A172 (cell line): Measurements from ENCODE around the gene UNG. TPM values are rescaled to one million over a fixed set of nuclear protein-coding genes. Genes with fewer than 3 reads are reported as not detected.
"Not testable (repeated sequence)": the region's sequence is repeated elsewhere in the genome, so short reads cannot be mapped to it uniquely, and the experiment has no call there.

Experiments used
- DNase-seq: peaks from one replicate; pipeline ENCODE4 v3.0.0-alpha.2; 2015; ENCODE audit warnings: low spot score
- total RNA-seq: library from RNA; depleted of rRNA; stranded (reverse); fragments of >200 nt; shearing (Covaris generic); gene quantifications from 2 replicates; pipeline ENCODE4 v1.2.3, GENCODE V29; 2014; rRNA removed

Gene UNG
- 60.1 and 112 TPM in 2 replicates for total RNA-seq

DNA sequence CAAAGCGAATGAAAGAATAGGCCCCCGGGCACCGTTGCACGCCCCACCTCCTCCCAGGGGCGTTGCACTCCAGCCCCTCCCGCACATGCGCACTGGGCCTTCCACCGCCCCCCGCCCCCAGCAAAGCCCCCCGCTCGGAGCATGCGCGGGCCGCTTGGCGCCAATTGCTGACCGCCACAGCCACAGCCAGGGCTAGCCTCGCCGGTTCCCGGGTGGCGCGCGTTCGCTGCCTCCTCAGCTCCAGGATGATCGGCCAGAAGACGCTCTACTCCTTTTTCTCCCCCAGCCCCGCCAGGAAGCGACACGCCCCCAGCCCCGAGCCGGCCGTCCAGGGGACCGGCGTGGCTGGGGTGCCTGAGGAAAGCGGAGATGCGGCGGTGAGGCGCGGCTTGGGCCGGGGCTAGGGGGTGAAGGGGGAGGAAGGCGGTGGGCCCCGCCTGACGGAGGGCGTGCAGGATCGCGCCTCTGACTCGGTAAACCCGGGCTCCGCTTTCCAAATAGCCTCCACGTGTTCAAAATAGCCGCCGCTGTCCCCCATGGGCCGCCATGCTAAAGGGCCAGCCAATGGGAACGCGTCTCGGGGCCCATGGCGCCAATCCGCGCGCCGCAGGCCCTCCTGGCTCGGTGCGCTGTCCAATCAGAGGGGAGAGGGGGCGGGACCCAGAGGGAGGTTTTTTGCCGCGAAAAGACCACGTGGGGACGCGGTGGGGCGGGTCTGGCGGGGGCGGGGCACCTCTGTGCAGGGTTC is at the start of gene UNG:
TSS of gene UNG (plus strand) at position 163 of the 748 bp plus-strand sequence. CDS start at position 246, 83 bp downstream.
- peak; percentile 86 for DNase-seq

DNA sequence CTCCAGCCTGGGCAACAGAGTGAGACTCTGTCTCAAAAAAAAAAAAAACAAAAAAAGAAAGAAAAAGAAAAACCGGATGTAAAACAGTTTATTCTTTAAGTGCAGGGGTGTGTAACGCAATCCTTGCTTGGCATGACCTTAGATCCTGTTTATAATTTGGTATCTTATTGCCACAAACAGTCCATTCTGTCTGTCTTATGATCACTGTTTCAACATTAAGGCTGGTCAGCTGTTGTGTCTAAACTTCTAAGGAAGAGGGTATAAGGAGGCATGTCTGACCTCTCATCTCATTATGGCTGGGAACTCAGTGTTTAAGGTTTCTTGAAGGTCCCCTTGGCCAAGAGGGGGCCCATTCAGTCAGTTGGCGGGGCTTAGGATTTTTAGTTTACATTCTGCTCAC is 48.7 kb upstream of the UNG start:
- not testable (repeated sequence) for DNase-seq

DNA sequence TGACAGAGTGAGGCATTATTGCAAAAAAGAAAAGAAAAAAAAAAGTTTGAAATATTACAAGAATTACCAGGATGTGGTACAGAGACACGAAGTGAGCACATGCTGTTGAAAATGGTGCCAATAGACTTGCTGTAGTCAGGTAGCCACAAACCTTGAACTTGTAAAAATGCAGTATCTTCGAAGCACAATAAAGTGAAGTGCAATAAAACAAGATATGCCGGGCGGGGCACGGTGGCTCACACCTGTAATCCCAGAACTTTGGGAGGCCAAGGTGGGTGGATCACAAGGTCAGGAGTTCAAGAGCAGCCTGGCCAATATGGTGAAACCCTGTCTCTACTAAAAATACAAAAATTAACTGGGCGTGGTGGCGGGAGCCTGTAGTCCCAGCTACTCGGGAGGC is 47.6 kb upstream of the UNG start:
- DNase-seq = not testable (repeated sequence)

DNA sequence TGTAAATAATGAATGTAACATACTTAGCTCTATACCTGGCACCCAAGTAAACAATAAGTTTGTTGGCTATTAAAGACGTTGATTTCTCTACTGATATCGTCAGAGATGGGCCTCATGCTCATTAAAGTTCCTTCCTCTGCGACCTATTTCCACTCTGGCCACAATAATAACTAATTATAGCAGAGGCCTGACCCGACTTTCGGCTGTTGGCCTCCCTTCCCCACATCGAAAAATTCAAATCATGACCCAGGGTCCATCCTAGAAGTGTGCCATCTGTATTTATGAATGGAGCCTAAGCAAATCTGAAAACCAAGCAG is 45.3 kb upstream of the UNG start:
- DNase-seq = no peak

DNA sequence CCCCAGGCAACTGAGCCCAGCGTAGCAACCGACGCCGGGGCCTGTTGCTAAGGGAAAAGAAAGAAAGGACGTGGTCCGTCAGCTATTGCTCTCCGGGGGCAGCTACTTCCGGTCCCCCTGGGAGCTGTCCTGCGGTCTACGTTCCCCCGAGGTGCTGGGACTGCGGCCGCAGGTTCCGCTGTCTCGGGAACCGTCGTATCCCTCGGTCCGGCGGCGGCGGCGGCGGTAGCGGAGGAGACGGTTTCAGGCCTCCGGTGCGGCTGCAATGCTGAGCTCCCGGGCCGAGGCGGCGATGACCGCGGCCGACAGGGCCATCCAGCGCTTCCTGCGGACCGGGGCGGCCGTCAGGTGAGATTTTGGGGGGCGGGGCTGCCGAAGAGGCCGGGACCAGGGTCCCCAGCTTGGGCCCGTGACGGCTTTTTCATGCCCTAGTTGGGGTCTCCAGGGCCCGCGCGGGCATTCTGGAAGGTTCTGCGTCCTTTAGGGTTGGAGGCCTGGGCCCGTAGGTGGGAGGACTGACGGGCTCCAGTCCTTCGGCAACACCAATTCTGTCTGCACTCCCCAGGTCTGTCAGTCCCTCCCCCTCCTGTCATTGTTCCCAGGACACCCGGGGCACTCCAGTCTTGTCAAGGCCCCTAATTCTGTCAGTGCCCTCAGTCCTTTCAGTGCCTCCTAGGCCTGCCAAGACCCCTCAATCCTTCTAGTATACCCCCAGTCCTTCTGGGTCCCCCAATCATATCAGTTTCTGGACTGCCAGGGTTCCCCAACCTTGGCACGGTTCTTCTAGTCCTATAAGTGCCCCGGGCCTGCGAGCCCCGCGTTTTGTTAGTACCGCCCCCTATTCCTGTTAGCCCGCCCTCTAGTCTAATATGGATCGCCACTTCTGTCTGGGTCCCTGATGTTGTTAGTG is 44.7 kb upstream of the UNG start, which contains the start of gene USP30:
TSS of gene USP30 (plus strand) at position 163 of the 910 bp plus-strand sequence. CDS start at position 266, 103 bp downstream.
- DNase-seq = peak; percentile 63

GRCh38 chr12:109053382-109054123 is 43.8 kb upstream of the UNG start:
- DNase-seq = no peak

DNA sequence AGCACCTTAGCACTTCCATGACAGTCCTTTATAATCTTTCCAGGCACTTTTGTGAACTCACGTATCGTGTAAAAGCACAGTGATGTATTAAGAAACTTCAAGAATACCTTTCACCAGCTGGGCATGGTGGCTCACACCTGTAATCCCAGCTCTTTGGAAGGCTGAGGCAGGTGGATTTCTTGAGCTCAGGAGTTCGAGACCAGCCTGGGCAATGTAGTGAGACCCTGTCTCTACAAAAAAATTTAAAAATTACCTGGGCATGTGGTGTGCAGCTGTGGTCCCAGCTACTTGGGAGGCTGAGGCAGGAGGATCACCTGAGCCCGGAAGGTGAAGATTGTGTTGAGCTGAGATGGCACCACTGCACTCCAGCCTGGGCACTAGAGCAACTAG is 43.3 kb upstream of the UNG start:
- not testable (repeated sequence) for DNase-seq

DNA sequence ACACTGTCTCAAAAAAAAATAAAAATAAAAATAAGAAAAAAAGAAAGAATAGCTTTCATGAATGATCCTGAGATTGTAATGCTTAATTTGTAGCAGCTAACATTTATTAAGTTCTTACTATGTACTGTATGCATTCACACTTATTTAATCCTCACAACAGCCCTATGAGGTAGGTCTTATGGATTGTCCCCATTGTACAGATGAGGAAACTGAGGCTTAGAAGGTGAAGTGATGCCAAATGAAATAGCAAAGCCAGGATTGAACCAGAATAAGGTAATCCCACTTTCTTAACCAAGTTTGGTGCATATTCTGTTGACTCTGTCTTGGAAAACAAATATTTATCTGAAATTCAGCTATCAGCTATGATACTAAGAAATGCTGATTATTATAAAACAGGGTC is 42.9 kb upstream of the UNG start:
- no peak for DNase-seq

- DNase-seq = no peak
Observed at GRCh38 chr12:109056891-109057290, 40.5 kb upstream of the UNG start.

- DNase-seq = no peak
Observed at GRCh38 chr12:109057376-109057775, 40.0 kb upstream of the UNG start.

- no peak for DNase-seq
Observed at GRCh38 chr12:109058773-109059172, 38.6 kb upstream of the UNG start.

GRCh38 chr12:109064143-109064542 is 33.3 kb upstream of the UNG start:
- no peak for DNase-seq

DNA sequence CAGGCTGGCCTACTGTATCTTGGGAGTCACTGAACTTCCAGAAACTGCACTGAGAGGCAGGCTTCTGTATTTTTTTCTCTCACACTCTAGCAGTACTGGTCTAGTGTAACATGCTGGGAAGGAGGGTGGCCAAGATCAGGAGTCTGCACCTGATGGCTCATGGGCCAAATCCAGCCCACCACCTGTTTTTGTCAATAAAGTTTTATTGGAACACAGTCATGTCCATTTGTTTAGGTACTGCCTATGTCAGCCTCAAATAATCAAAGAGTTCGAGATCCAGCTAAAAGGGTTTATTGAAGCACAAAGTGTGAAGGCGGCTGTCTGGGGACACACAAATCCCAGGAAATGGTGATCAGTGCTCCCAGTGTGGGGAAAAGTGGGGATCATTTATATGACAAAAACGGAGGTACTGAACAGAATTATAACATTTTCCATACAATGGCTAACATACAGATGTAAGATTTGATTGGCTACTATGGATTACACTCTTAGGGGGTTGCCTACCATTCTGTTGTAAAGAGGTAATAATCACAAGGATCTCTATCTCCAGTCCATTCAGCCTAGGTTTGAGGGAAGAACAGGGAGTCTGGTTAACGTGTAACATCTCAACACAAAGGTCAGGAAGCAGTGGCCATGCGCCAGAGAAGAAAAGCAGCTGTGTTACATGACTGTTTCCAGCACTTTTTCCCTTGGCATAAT is 32.1 kb upstream of the UNG start:
- DNase-seq = no peak

- no peak for DNase-seq
Observed at GRCh38 chr12:109065853-109066193, 31.6 kb upstream of the UNG start.

DNA sequence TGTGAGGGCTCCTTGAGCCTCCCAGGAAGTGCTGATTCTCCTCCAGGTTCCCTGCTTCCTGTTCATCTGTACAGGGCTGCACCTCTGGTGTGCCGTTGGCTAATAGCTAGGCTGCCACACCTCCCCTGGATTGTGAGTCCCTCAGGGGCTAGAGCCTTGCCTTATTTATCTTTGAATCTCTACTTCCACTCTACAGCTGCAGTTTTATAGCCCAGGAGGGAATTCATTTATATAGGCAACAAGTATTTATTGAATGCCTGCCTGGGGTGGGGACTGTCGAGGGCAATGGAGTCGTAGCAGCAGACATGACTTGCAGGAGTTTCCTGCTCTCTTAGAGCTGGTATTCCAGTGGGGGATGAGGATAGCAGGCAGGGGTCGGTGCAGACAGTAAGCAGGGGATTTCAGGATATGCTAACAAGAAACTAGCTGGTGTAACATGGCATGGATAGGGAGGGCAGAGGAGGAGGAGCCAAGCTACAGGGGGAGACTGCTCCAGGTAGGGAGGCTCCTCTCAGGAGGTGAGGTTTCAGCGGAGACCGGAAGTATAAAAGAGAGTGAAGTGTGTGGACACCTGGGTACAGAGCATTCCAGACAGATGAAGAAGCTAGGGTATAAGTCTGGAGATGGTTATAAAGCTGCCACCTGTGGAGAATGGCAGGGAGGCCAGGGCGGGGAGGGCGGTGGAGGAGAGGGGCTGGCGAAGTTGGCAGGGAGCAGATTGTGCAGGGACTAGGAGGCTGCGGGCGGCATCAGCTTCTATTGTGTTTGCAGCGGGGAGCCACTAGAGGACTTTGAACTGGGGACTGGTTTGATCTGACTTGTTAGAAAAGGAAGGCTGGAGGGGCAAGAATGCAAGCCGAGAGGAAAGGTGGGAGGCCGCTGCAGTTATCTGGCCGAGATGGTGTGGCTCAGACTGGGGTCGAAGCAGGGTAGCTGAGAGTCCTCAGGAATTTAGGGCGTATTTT is 27.8 kb upstream of the UNG start:
- no peak for DNase-seq

DNA sequence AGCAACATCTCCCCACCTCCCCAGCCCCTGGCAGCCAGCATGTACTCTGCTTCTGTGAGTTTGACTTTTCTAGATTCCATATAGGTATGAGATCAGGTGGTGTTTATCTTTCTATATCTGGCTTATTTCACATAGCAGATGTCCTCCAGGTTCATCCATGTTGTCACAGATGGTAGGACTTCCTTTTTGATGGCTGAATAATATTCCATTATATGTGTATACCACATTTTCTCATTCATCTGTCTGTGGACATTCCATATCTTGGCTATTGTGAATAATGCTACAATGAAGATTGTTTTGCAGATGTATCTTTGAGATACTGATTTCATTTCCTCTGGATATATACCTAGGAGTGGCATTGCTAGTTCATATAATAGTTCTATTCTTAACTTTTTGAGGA is 22.5 kb upstream of the UNG start:
- no peak for DNase-seq

DNA sequence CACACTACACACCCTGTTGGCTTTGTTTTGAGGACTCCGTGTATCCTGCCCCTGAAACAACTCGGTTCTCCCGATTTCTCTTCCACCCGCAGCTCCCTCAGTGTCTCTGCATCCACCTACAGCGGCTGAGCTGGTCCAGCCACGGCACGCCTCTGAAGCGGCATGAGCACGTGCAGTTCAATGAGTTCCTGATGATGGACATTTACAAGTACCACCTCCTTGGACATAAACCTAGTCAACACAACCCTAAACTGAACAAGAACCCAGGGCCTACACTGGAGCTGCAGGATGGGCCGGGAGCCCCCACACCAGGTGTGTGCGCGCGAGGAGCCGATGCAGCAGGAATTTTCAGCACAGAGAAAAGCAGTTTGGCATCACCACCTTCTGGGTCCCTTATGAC is 14.6 kb upstream of the UNG start:
- no peak for DNase-seq

DNA sequence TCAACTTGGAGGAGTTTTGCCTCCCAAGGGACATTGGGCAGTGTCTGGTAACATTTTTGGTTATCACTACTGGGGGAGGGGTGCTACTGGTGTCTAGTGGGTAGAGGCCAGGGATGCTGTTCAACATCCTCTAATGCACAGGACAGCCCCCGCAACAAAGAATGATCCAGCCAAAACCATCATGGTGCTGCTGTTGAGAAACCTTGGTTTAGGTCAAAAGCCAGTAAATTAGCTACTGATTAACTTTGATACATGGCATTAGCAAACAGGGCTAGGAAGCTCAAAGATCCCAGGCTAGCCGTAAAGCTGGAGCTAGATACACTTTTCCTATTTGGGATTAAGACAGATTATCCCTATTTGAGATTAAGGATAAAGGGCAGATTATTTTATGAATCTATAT is 13.0 kb upstream of the UNG start:
- no peak for DNase-seq

GRCh38 chr12:109085590-109085989 is 11.8 kb upstream of the UNG start:
- DNase-seq = no peak

- no peak for DNase-seq
Observed at GRCh38 chr12:109087250-109087649, 10.1 kb upstream of the UNG start.

DNA sequence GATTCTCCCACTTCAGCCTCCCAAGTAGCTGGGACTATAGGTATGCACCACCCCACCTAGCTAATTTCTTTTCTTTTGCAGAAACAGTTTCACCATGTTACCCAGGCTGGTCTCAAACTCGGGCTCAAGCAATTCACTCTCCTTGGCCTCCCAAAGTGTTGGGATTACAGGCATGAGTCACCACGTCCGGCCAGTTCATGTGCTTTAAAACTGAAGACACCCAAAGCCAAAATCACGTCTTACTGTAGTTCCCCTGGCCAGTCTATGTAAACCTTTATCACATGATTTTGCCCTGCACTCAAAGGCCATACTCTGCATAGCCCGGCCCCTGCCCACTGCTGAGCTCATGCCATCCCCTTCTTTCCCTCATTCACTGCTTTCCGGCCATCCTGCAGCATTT is 8.6 kb upstream of the UNG start:
- DNase-seq = no peak
